ENCODE data around the gene NYNRIN. TPM values are rescaled to one million over a fixed set of nuclear protein-coding genes. Genes with fewer than 3 reads are reported as not detected.
A peak's percentile ranks its signal among the peaks of the same experiment; 100 is the strongest.

Gene NYNRIN
- total and polyA plus RNA-seq, 8 donors = 2.1 to 9.0 (median 4.3) TPM

DNA sequence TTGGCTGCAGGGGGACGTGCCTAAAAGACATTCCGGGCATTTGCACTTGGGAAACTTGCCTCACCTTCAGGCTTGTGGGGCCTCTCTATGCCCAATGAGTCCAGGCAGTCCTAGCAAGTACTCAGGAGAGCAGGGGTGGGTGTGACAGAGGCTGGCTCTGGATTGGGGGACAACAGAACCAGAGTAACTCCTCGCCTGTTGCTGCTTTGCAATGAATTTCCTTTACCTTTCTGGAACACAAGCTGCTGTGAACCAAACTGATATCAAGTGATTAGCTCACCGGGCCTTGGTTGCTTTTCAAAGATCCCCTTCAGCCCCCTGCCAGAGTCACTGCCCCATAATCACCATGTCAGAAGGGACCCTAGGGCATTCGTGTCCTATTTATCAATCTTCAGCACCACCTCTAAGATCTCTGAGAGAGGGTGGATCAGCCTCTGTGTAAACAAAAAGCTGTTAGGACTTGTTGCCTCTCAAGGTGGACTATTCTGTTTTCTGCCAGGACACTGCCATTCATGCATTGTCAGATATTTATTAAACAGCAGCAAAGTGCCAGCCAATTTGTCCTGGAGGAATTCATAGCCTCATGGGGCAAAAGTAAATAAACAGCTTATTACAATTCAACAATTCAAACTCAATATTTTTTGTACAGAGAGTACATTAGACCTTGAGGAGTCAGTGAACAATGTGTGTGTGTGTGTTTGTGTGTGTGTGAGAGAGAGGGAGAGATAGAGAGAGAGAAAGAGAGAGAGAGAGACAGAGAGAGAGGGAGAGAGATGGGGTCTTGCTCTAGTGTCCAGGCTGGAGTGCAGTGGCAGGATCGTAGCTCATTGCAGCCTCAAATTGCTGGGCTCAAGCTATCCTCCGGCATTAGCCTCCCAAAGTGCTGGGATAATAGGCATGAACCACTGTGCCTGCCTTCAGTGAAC lies 19.6 kb upstream of the NYNRIN start:
- peak in 1 of 4 donors; percentile 42 for ATAC-seq
- Histone ChIP-seq H3K4me3 (no peak overlapping the region), H3K4me1 (no peaks in the 10 kb centered on the region), H3K27me3 (no peaks in the 10 kb centered on the region), H3K36me3 (no peaks in the 10 kb centered on the region), H3K27ac (no peak overlapping the region), H3K9me3 (no peaks in the 10 kb centered on the region)
- TF ChIP-seq, protein P1, sequence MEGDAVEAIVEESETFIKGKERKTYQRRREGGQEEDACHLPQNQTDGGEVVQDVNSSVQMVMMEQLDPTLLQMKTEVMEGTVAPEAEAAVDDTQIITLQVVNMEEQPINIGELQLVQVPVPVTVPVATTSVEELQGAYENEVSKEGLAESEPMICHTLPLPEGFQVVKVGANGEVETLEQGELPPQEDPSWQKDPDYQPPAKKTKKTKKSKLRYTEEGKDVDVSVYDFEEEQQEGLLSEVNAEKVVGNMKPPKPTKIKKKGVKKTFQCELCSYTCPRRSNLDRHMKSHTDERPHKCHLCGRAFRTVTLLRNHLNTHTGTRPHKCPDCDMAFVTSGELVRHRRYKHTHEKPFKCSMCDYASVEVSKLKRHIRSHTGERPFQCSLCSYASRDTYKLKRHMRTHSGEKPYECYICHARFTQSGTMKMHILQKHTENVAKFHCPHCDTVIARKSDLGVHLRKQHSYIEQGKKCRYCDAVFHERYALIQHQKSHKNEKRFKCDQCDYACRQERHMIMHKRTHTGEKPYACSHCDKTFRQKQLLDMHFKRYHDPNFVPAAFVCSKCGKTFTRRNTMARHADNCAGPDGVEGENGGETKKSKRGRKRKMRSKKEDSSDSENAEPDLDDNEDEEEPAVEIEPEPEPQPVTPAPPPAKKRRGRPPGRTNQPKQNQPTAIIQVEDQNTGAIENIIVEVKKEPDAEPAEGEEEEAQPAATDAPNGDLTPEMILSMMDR (IDR thresholded peaks at IDR 0.05) = no peak
- intact Hi-C loops (cut with DNase I) = no loop called here
- no peak for DNase-seq
- FAIRE-seq = no peak
- 60 to 65% methylated on average over 7 of the region's 7 CpGs for WGBS, 2 donors

DNA sequence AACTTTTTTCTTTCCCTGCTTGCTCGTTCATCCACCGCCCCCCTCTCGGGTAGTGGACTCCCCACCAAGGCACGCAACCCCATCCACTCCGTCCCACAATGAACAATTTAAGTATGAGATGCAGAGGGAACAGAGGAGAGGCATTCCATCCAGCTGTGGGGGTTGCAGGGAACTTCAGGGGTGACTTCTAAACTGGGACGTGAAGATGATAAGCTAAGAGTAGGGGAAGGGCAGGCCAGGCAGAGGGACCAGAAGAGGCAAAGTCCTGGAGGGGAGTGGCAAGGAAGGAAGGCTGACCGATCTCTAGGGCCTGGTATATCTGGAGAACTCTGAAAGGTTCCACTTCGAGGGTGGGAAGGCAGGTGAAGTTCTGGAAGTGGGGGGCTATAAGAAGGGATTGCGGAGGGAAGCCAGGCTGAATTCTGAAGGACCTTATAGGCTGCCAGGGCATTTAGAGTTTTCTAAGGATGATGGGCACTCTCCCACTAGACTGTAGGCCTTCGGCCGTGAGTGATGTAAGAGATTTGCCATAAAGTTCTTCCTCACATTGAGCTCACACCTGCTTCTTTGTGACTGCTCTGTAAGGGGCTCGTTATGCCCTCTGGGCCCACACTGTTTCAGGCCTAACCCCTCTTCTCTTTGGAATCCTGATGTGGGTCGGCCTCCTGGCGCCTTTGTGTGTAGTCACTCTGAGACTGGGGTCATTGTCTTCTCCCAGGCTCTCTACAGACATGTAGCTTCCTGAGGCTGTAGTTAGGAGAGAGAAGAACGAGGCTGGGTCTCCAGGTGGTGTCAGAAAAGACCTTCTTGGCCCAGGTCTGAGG lies 18.7 kb upstream of the NYNRIN start:
- FAIRE-seq = no peak
- H3K27me3 ChIP-seq = no peaks in the 10 kb centered on the region
- 77 to 85% methylated on average over 15 of the region's 15 CpGs for WGBS, 2 donors
- H3K4me1 ChIP-seq = no peaks in the 10 kb centered on the region
- H3K9me3 ChIP-seq = no peaks in the 10 kb centered on the region
- intact Hi-C loops (cut with DNase I) = no loop called here
- H3K4me3 ChIP-seq = no peak overlapping the region
- H3K36me3 ChIP-seq = no peaks in the 10 kb centered on the region
- no peak for DNase-seq
- TF ChIP-seq, protein P1 (IDR thresholded peaks at IDR 0.05) = no peak
- ATAC-seq = no peak
- H3K27ac ChIP-seq = no peak overlapping the region

DNA sequence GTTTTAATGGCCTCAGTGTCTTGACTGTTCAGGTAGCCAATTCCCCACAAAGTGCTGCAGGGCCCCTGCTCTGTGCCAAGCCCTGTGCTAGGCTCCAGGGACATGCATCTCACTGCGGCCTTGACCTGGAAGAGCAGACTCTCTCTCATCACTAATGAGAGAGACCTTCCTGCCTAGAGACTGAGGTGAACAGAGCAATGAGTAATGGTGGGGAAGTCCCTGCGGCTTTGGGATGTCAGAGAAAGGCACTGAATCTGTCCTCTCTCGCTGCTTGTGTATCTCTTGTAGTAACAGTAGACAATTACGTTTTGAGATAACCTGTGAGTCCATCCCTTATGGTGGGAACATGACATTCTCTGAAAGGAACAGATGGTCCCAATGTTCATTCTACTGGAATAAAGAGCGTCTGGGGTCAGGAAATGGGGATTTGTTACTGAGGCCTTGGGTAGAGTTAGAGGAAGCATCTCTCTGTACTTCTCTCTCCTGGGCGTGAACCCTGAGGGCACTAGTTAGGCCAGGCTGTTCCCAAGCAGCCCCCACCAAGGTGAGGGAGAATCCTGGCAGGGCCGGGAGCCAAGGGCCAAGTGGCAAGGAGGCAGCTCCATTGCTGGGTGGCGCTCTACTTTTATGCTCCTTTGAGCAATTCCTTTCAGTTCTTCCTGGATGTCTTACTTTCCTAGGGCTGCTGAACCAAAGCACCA lies 17.3 kb upstream of the NYNRIN start:
- Histone ChIP-seq H3K4me3 (no peak overlapping the region), H3K9me3 (no peaks in the 10 kb centered on the region), H3K27ac (no peak overlapping the region), H3K36me3 (no peaks in the 10 kb centered on the region), H3K4me1 (no peaks in the 10 kb centered on the region), H3K27me3 (no peaks in the 10 kb centered on the region)
- TF ChIP-seq, protein P1 (IDR thresholded peaks at IDR 0.05) = no peak
- peak in 1 of 4 donors; percentile 17 for ATAC-seq
- 79 to 88% methylated on average over 8 of the region's 8 CpGs for WGBS, 2 donors
- intact Hi-C loops (cut with DNase I) = no loop called here
- no peak for FAIRE-seq
- DNase-seq = no peak

DNA sequence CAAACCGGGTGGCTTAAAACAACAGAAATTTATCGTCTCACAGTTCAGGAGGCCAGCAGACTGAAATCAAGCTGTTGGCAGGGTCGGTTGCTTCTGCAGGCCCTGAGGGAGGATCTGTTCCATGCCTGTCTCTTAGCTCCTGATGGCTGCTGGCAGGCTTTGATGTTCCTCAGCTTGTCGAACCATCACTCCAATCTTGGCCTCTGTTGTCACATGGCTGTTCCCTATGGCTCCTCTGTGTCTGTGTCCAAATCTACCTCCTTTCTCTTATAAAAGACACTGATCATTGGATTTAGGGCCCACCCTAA lies 16.8 kb upstream of the NYNRIN start:
- H3K27me3 ChIP-seq = no peaks in the 10 kb centered on the region
- TF ChIP-seq, protein P1 (IDR thresholded peaks at IDR 0.05) = no peak
- H3K9me3 ChIP-seq = no peaks in the 10 kb centered on the region
- 74 to 89% methylated on average over 4 of the region's 4 CpGs for WGBS, 2 donors
- DNase-seq (no peak), FAIRE-seq (no peak), ATAC-seq (no peak)
- H3K4me3 ChIP-seq = no peak overlapping the region
- H3K4me1 ChIP-seq = no peaks in the 10 kb centered on the region
- intact Hi-C loops (cut with DNase I) = no loop called here
- no peaks in the 10 kb centered on the region for H3K36me3 ChIP-seq
- no peak overlapping the region for H3K27ac ChIP-seq

All from pancreas (tissue), 10 donors.